ENCODE results near the gene DPYD. TPM values are rescaled to one million over a fixed set of nuclear protein-coding genes. Genes with fewer than 3 reads are reported as not detected.

Gene DPYD
- polyA plus RNA-seq, 2 donors = 6.7 to 10.0 TPM

GRCh38 chr1:97151651-97152050 lies 769.2 kb downstream of the DPYD start:
- H3K4me1 ChIP-seq (ENCODE audit: control insufficient read depth in 2 of 2, insufficient read depth in 2 of 2, low read length in 1 of 2) = no peaks in the 10 kb centered on the region
- no peaks in the 10 kb centered on the region for H3K9me3 ChIP-seq (ENCODE audit: control insufficient read depth in 2 of 2, insufficient read depth in 1 of 2, low read depth in 1 of 2, low read length in 1 of 2)
- no peaks in the 10 kb centered on the region for H3K27me3 ChIP-seq (ENCODE audit: control insufficient read depth in 1 of 2, insufficient read depth in 2 of 2, low read length in 2 of 2)
- no peaks in the 10 kb centered on the region for H3K36me3 ChIP-seq (ENCODE audit: control insufficient read depth in 2 of 2, insufficient read depth in 2 of 2, low read length in 1 of 2)
- no peak overlapping the region for H3K4me3 ChIP-seq (ENCODE audit: low read depth in 1 of 2, low read length in 2 of 2)
- no peak overlapping the region for H3K27ac ChIP-seq (ENCODE audit: low read depth in 2 of 2, low read length in 1 of 2)

GRCh38 chr1:97145321-97145956 lies 775.4 kb downstream of the DPYD start:
- no peak overlapping the region for H3K4me3 ChIP-seq (ENCODE audit: low read depth in 1 of 2, low read length in 2 of 2)
- no peaks in the 10 kb centered on the region for H3K27me3 ChIP-seq (ENCODE audit: control insufficient read depth in 1 of 2, insufficient read depth in 2 of 2, low read length in 2 of 2)
- H3K27ac ChIP-seq (ENCODE audit: low read depth in 2 of 2, low read length in 1 of 2) = no peak overlapping the region
- no peaks in the 10 kb centered on the region for H3K36me3 ChIP-seq (ENCODE audit: control insufficient read depth in 2 of 2, insufficient read depth in 2 of 2, low read length in 1 of 2)
- no peaks in the 10 kb centered on the region for H3K9me3 ChIP-seq (ENCODE audit: control insufficient read depth in 2 of 2, insufficient read depth in 1 of 2, low read depth in 1 of 2, low read length in 1 of 2)
- 33 to 48% methylated on average over 6 of the region's 6 CpGs for WGBS, 2 donors
- no peaks in the 10 kb centered on the region for H3K4me1 ChIP-seq (ENCODE audit: control insufficient read depth in 2 of 2, insufficient read depth in 2 of 2, low read length in 1 of 2)

GRCh38 chr1:97144527-97144926 lies 776.3 kb downstream of the DPYD start:
- Histone ChIP-seq H3K27me3 (ENCODE audit: control insufficient read depth in 1 of 2, insufficient read depth in 2 of 2, low read length in 2 of 2) (no peaks in the 10 kb centered on the region), H3K36me3 (ENCODE audit: control insufficient read depth in 2 of 2, insufficient read depth in 2 of 2, low read length in 1 of 2) (no peaks in the 10 kb centered on the region), H3K4me1 (ENCODE audit: control insufficient read depth in 2 of 2, insufficient read depth in 2 of 2, low read length in 1 of 2) (no peaks in the 10 kb centered on the region), H3K4me3 (ENCODE audit: low read depth in 1 of 2, low read length in 2 of 2) (no peak overlapping the region), H3K9me3 (ENCODE audit: control insufficient read depth in 2 of 2, insufficient read depth in 1 of 2, low read depth in 1 of 2, low read length in 1 of 2) (no peaks in the 10 kb centered on the region), H3K27ac (ENCODE audit: low read depth in 2 of 2, low read length in 1 of 2) (no peak overlapping the region)

- no peaks in the 10 kb centered on the region for H3K4me1 ChIP-seq (ENCODE audit: control insufficient read depth in 2 of 2, insufficient read depth in 2 of 2, low read length in 1 of 2)
- no peaks in the 10 kb centered on the region for H3K36me3 ChIP-seq (ENCODE audit: control insufficient read depth in 2 of 2, insufficient read depth in 2 of 2, low read length in 1 of 2)
- no peaks in the 10 kb centered on the region for H3K27me3 ChIP-seq (ENCODE audit: control insufficient read depth in 1 of 2, insufficient read depth in 2 of 2, low read length in 2 of 2)
- H3K27ac ChIP-seq (ENCODE audit: low read depth in 2 of 2, low read length in 1 of 2) = no peak overlapping the region
- H3K4me3 ChIP-seq (ENCODE audit: low read depth in 1 of 2, low read length in 2 of 2) = no peak overlapping the region
- no peaks in the 10 kb centered on the region for H3K9me3 ChIP-seq (ENCODE audit: control insufficient read depth in 2 of 2, insufficient read depth in 1 of 2, low read depth in 1 of 2, low read length in 1 of 2)
- WGBS, 2 donors = 78 to 79% methylated on average over 2 of the region's 2 CpGs
These were observed 777.5 kb downstream of the DPYD start for GRCh38 chr1:97143236-97143882.

- Histone ChIP-seq H3K9me3 (ENCODE audit: control insufficient read depth in 2 of 2, insufficient read depth in 1 of 2, low read depth in 1 of 2, low read length in 1 of 2) (no peaks in the 10 kb centered on the region), H3K36me3 (ENCODE audit: control insufficient read depth in 2 of 2, insufficient read depth in 2 of 2, low read length in 1 of 2) (peaks cover 0 to 4% of the 10 kb centered on the region in 2 donors), H3K4me3 (ENCODE audit: low read depth in 1 of 2, low read length in 2 of 2) (no peak overlapping the region), H3K27me3 (ENCODE audit: control insufficient read depth in 1 of 2, insufficient read depth in 2 of 2, low read length in 2 of 2) (no peaks in the 10 kb centered on the region), H3K27ac (ENCODE audit: low read depth in 2 of 2, low read length in 1 of 2) (no peak overlapping the region), H3K4me1 (ENCODE audit: control insufficient read depth in 2 of 2, insufficient read depth in 2 of 2, low read length in 1 of 2) (no peaks in the 10 kb centered on the region)
- WGBS, 2 donors = 87 to 90% methylated on average over 3 of the region's 3 CpGs
These were observed 780.2 kb downstream of the DPYD start for GRCh38 chr1:97140611-97141010.

GRCh38 chr1:97139512-97139911 lies 781.3 kb downstream of the DPYD start:
- Histone ChIP-seq H3K36me3 (ENCODE audit: control insufficient read depth in 2 of 2, insufficient read depth in 2 of 2, low read length in 1 of 2) (peaks cover 0 to 4% of the 10 kb centered on the region in 2 donors), H3K27me3 (ENCODE audit: control insufficient read depth in 1 of 2, insufficient read depth in 2 of 2, low read length in 2 of 2) (no peaks in the 10 kb centered on the region), H3K9me3 (ENCODE audit: control insufficient read depth in 2 of 2, insufficient read depth in 1 of 2, low read depth in 1 of 2, low read length in 1 of 2) (no peaks in the 10 kb centered on the region), H3K27ac (ENCODE audit: low read depth in 2 of 2, low read length in 1 of 2) (no peak overlapping the region), H3K4me3 (ENCODE audit: low read depth in 1 of 2, low read length in 2 of 2) (no peak overlapping the region), H3K4me1 (ENCODE audit: control insufficient read depth in 2 of 2, insufficient read depth in 2 of 2, low read length in 1 of 2) (no peaks in the 10 kb centered on the region)
- 90 to 94% methylated on average over 2 of the region's 2 CpGs for WGBS, 2 donors

GRCh38 chr1:97138515-97139032 lies 782.3 kb downstream of the DPYD start:
- 41 to 46% methylated on average over 4 of the region's 4 CpGs for WGBS, 2 donors
- H3K9me3 ChIP-seq (ENCODE audit: control insufficient read depth in 2 of 2, insufficient read depth in 1 of 2, low read depth in 1 of 2, low read length in 1 of 2) = no peaks in the 10 kb centered on the region
- H3K27me3 ChIP-seq (ENCODE audit: control insufficient read depth in 1 of 2, insufficient read depth in 2 of 2, low read length in 2 of 2) = no peaks in the 10 kb centered on the region
- H3K27ac ChIP-seq (ENCODE audit: low read depth in 2 of 2, low read length in 1 of 2) = no peak overlapping the region
- H3K36me3 ChIP-seq (ENCODE audit: control insufficient read depth in 2 of 2, insufficient read depth in 2 of 2, low read length in 1 of 2) = peaks cover 0 to 4% of the 10 kb centered on the region in 2 donors
- no peak overlapping the region for H3K4me3 ChIP-seq (ENCODE audit: low read depth in 1 of 2, low read length in 2 of 2)
- H3K4me1 ChIP-seq (ENCODE audit: control insufficient read depth in 2 of 2, insufficient read depth in 2 of 2, low read length in 1 of 2) = no peaks in the 10 kb centered on the region

GRCh38 chr1:97137862-97138514 lies 782.8 kb downstream of the DPYD start:
- Histone ChIP-seq H3K4me3 (ENCODE audit: low read depth in 1 of 2, low read length in 2 of 2) (no peak overlapping the region), H3K27me3 (ENCODE audit: control insufficient read depth in 1 of 2, insufficient read depth in 2 of 2, low read length in 2 of 2) (no peaks in the 10 kb centered on the region), H3K36me3 (ENCODE audit: control insufficient read depth in 2 of 2, insufficient read depth in 2 of 2, low read length in 1 of 2) (peaks cover 0 to 4% of the 10 kb centered on the region in 2 donors), H3K9me3 (ENCODE audit: control insufficient read depth in 2 of 2, insufficient read depth in 1 of 2, low read depth in 1 of 2, low read length in 1 of 2) (no peaks in the 10 kb centered on the region), H3K4me1 (ENCODE audit: control insufficient read depth in 2 of 2, insufficient read depth in 2 of 2, low read length in 1 of 2) (no peaks in the 10 kb centered on the region), H3K27ac (ENCODE audit: low read depth in 2 of 2, low read length in 1 of 2) (no peak overlapping the region)
- 55 to 67% methylated on average over 5 of the region's 5 CpGs for WGBS, 2 donors

GRCh38 chr1:97136996-97137395 lies 783.8 kb downstream of the DPYD start:
- no peaks in the 10 kb centered on the region for H3K4me1 ChIP-seq (ENCODE audit: control insufficient read depth in 2 of 2, insufficient read depth in 2 of 2, low read length in 1 of 2)
- no peak overlapping the region for H3K4me3 ChIP-seq (ENCODE audit: low read depth in 1 of 2, low read length in 2 of 2)
- WGBS, 2 donors = 93 to 95% methylated on average over 5 of the region's 5 CpGs
- H3K9me3 ChIP-seq (ENCODE audit: control insufficient read depth in 2 of 2, insufficient read depth in 1 of 2, low read depth in 1 of 2, low read length in 1 of 2) = no peaks in the 10 kb centered on the region
- peaks cover 0 to 4% of the 10 kb centered on the region in 2 donors for H3K36me3 ChIP-seq (ENCODE audit: control insufficient read depth in 2 of 2, insufficient read depth in 2 of 2, low read length in 1 of 2)
- no peaks in the 10 kb centered on the region for H3K27me3 ChIP-seq (ENCODE audit: control insufficient read depth in 1 of 2, insufficient read depth in 2 of 2, low read length in 2 of 2)
- H3K27ac ChIP-seq (ENCODE audit: low read depth in 2 of 2, low read length in 1 of 2) = no peak overlapping the region
